Stimulated activated CD4-positive, alpha-beta T cell treated with anti-CD3 and anti-CD28 coated beads, Interleukin-2, amount 100 ng/mL, for 48 hours (primary cell): Measurements from ENCODE around the gene PCGF1.
"Not testable (repeated sequence)": the region's sequence is repeated elsewhere in the genome, so short reads cannot be mapped to it uniquely, and the experiment has no call there.

Experiments
- DNase-seq, 2 donors: peaks; one replicate each; pipeline ENCODE4 v3.0.0-alpha.2; 2020

Gene PCGF1

DNA sequence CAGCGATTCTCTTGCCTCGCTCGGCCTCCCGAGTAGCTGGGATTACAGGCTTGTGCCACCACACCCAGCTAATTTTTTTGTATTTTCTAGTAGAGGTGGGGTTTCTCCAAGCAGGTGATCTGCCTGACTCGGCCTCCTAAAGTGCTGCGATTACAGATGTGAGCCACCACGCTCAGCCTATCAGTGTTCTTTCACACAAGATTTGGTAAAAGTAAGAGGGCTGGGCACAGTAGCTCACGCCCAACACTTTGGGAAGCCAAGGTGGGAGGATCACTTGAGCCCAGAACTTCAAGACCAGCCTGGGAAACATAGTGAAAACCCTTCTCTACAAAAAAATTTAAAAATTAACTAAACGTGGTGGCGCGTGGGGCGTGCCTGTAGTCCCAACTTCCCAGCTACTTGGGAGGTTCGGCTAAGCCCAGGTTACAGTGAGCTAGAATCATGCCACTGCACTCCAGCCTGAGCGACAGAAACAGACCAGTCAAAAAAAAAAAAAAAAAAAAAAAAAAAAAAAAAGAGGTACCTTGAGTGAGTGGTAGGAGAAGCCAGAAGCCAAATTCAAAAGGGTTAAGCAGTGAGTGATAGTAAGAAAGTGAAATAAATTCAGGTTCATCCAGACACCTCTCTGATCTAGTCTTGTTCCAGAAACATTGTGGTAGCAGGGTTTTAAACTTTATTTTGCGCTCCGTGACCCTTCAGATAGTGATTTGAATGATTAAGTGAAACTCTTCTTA lies 36.0 kb downstream of the PCGF1 start:
- DNase-seq: no peak

DNA sequence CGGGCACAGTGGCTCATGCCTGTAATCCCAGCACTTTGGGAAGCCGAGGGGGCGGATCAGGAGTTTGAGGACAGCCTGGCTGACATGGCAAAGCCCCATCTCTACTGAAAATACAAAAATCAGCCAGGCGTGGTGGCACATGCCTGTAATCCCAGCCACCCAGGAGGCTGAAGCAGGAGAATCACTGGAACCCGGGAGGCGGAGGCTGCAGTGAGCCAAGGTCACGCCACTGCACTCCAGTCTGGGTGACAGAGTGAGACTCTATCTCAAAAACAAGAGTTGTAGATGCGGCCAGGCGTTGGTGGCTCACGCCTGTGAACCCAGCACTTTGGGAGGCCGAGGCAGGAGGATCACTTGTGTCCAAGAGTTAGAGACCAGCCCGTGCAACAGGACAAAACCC lies 36.8 kb downstream of the PCGF1 start:
- not testable (repeated sequence) for DNase-seq

DNA sequence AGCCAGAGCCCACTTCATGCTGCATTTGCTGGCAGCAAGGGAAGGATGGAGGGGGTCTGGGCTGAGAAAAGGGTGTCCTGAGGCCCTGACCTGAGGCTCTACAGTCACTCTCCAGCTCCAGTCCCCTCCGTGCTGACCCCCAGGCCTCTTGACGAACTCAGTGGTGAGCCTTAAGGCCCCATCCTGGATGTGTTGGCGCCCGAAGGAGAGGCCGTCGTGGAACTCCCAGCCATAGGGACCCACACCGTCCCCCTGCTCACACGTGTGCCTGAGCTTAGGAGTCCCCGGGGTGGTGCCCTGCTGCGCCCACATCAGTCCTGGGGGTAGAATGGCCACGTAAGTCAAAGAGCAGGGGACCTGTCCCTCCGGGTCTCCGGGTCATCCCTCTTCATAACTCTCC lies 43.1 kb downstream of the PCGF1 start:
- no peak for DNase-seq

DNA sequence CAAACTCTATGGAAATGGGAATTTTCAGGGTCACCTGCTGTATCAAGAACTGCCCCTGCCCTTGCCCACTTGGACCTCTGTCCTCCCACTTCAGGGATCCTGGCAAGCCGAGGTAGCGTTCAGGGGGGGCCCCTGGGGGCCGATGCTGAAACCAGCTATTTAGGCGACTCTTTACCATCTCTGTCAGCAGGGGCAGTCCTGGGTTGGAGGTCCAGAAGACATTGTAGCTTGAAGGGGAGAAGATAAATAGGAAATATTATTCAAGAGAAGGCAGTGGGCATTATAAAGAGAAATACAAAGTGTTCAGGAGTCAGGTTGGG lies 44.7 kb downstream of the PCGF1 start:
- no peak for DNase-seq

DNA sequence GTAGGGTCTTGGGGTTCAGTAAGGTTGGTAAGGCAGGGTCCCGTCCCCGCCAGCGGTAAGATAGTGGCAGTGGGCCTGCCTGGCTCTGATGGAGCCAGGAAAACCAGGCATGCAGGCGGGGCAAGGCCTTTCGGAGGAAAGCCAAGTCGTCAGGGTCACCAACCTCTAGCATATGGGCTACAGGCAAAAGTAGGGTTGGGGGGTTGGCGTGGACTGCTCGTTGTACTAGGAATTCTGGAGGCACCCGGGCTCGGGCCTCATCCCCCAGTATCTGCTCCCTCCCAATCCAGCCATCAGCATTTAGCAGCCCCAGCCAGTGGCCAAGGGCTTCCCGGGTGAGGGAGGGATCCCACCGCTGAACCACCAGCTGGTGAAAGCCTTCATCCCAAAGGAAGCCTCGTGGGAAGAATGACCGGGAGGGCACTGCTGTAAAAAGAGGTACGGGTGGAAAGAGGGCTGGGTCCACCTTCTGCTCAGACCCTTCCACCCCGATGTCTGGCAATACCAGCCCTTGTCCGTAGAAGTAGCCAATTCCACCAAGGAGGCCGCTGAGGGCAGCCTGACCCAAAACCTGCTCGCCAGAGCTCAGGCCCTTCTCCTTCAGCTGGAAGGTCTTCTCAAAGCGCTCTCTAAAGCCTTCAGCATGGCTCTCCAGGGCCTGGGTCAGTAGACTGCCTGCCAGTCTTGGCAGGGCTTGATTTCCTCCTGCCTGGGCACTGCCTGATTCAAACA lies 45.3 kb downstream of the PCGF1 start:
- no peak for DNase-seq

DNA sequence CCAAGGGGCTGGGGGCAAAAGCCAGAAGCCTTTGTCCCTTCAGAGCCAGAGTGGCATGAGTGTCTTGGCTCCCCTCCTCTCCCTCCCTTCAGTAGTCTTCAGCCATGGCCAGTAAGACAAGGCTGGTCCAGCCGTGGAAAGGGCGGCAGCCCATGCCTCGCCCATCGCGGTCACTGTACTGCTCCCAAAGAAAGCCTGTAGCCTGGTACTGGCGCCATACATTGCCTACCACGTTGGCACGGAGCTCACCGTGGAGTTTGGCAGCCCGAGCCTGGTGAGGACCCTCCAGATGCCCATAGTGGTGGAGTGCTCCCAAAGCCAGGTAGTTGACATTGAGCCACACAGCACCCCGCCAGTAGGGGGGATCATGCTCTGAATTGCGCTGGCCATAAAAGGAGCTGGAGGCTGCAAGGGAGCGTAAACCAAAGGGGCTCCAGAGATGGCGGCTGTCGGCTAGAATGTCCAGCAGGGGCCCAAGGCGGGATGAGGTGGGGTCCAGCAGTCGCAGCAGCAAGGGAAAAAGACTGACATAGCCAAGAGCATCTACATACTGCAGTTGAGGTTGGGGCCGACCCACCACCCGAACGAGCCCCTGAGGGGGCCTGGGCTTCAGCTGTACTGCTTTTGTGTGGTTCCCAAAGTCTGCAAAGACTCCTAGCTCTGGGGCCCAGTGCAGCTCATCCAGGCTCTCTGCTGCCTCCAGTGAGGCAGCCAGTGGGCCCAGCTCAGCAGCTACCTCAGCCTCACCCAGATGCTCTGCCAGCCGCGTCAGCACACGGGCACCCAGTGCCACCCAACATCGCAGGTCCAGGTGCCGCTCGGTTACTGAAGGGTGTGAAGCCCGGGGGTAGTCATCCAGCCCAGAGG lies 46.1 kb downstream of the PCGF1 start:
- no peak for DNase-seq

DNA sequence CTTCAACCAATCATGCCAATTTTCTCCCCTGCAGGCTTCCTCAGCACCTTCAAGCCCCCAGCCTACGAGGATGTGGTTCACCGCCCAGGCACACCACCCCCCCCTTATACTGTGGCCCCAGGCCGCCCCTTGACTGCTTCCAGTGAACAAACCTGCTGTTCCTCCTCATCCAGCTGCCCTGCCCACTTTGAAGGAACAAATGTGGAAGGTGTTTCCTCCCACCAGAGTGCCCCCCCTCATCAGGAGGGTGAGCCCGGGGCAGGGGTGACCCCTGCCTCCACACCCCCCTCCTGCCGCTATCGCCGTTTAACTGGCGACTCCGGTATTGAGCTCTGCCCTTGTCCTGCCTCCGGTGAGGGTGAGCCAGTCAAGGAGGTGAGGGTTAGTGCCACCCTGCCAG lies 47.3 kb downstream of the PCGF1 start:
- not testable (repeated sequence) for DNase-seq

DNA sequence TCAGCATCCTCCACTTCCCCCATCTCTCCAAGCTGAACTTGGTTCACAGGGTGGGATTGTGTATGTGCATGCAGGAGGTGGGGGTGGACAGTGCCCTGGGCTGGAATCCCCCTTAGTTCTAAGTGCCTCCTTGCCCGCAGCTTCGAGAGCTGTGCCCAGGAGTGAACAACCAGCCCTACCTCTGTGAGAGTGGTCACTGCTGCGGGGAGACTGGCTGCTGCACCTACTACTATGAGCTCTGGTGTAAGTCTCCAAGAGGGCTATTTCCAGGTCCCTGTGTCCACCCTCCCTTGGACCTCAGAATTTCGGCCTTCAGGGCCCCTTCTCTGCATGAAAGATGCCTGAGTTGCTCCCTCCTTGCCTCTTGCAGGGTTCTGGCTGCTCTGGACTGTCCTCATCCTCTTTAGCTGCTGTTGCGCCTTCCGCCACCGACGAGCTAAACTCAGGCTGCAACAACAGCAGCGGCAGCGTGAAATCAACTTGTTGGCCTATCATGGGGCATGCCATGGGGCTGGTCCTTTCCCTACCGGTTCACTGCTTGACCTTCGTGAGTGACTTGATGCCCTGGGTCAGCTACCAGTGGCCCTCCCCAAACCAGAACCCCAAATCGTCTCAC lies 47.9 kb downstream of the PCGF1 start:
- not testable (repeated sequence) for DNase-seq

DNA sequence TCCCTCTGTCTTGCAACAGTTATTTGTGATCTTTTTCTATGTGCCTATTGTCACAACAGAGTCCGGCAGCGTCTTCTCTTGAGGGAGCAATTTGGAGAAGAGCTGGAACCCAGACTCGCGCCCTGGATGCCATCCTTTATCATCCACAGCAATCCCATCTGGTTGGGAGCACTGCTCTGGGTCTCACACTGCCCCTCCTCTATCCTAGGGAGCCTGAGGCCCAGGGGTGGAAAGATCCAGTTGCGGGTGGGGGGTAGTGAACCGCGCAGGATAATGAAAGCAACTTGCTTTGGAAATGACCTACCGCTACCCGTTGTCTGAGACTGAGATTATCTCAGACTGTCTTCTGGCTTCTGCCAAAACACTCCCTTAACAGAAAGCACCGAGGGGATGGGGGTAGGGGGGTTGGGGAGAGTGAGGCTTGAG lies 48.5 kb downstream of the PCGF1 start:
- DNase-seq: no peak

DNA sequence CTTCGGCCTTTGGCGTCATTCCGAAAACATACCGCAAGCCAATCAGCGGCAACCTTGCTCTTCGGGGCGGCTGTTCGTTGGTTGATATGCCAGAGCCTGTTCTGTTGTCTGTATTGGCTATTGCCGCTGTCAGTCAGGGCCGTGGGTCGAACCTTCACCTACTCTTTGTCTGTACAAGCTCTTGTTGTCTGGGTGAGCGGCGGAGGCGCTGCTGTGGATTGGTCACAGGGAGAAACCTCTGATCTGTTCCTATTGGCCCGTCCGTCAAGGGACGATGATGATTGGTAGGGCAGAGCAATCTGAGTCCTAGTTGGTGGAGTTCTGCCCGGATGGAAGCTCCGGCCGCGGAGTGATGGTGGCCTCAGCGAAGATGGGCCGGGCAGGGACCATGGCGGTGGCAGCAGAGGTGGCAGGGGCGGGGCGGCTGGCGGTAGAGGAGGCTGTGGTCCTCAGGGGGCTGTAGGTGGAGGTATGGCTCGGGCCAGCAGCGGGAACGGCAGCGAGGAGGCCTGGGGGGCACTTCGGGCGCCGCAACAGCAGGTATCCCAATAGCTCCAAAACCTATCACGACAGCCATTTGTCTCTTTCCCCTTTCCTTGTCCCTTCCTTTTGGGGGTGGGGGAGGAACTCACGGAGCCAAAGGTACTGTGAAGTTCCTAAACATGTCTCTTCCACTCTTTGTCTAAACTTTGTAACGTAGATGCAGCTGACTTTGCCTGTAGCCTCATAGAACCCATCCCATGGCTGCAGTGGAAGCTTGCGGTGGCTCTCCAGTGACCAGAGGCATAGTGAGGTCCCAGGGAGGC lies 49.2 kb downstream of the PCGF1 start, which contains the start of gene WBP1:
Gene WBP1 (plus strand): TSS at position 307 of the 806 bp plus-strand sequence. CDS start 165 bp downstream, at position 472.
- DNase-seq: peak; percentile 95 to 97

DNA sequence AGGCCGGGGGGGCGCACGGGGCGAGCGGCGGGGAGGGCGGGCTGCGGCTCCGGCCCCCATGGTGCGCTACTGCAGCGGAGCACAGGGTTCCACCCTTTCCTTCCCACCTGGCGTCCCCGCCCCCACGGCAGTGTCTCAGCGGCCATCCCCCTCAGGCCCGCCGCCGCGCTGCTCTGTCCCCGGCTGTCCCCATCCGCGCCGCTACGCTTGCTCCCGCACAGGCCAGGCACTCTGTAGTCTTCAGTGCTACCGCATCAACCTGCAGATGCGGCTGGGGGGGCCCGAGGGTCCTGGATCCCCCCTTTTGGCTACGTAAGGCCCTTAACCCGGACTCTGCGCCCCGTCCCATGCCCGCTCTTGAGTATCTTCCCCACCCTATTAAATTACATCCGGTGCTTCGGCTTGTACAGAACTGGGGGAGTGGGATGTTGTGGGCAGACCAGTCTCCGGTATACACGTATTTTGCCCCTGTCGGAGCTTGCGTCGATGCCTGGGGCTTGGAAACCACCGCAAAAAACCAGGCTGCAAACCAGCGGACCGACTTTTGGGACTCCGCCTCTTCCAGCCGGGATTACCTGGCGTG lies 49.9 kb downstream of the PCGF1 start:
- DNase-seq: peak; percentile 63 to 68

DNA sequence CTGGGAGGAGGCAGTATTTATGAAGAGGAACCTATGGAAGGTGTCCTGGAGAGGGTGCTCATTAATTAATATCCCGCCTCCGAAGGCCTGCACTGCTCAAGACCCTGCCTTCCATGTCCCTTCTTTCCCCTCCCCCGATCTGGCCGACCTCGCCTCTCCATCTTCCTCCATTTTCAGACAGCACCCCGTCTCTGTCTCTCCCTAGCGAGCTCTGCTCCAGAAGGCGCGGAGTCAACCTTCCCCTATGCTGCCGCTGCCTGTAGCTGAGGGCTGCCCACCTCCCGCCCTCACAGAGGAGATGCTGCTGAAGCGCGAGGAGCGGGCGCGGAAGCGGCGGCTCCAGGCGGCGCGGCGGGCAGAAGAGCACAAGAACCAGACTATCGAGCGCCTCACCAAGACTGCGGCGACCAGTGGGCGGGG lies 50.4 kb downstream of the PCGF1 start:
- no peak for DNase-seq
